Tibial nerve (tissue), 3 donors: ENCODE data around the gene DNAJC22.

Source experiments
- POLR2A ChIP-seq, 2 donors: fragments of 450-650 bp; IDR thresholded peaks; one replicate each; pipeline ENCODE4 v1.6.1; 2017; ENCODE audit warnings: antibody characterized with exemption in 2 of 2, mild to moderate bottlenecking in 2 of 2, moderate library complexity in 2 of 2
- TF ChIP-seq, protein P1 (sequence below), 5 experiments: fragments of 200-600 bp in 3 of 5; fragments of 450-650 bp in 2 of 5; sonication (generic) in 3 of 5; IDR thresholded peaks; one replicate each; pipeline ENCODE4 v1.5.1; 2016 to 2019; ENCODE audit warnings: antibody characterized with exemption in 5 of 5, mild to moderate bottlenecking in 3 of 5, moderate library complexity in 2 of 5

DNA sequence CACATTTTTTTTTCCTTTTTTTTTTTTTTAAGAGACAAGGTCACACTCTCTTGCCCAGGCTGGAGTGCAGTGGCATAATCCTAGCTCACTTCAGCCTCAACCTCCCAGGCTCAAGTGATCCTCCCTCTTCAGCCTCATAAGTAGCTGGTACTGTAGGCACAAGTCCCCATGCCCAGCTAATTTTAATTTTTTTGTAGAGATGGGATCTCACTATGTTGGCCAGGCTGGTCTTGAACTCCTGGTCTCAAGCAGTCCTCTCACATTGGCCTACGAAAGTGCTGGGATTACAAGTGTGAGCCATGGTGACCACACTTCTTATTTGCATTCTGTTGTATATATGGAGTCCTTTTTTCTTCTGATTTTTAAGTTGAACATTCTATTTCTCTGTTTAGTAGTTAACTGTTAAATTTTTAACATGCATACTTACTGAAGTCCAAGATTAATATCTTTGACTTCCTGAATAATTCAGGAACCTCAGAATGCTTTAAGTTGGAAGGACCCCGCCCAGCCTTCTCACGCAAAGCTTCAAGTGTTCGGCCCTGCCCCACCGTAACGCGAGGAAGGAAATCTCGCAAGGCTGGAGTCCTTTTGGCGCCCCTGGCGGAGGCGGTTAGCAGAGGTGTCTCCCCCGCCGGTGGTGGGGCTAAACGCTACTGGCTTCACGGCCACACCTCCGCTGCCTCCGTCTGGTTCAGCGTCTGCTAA lies 42.1 kb downstream of the DNAJC22 start:
- TF ChIP-seq, protein P1, sequence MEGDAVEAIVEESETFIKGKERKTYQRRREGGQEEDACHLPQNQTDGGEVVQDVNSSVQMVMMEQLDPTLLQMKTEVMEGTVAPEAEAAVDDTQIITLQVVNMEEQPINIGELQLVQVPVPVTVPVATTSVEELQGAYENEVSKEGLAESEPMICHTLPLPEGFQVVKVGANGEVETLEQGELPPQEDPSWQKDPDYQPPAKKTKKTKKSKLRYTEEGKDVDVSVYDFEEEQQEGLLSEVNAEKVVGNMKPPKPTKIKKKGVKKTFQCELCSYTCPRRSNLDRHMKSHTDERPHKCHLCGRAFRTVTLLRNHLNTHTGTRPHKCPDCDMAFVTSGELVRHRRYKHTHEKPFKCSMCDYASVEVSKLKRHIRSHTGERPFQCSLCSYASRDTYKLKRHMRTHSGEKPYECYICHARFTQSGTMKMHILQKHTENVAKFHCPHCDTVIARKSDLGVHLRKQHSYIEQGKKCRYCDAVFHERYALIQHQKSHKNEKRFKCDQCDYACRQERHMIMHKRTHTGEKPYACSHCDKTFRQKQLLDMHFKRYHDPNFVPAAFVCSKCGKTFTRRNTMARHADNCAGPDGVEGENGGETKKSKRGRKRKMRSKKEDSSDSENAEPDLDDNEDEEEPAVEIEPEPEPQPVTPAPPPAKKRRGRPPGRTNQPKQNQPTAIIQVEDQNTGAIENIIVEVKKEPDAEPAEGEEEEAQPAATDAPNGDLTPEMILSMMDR (IDR thresholded peaks at IDR 0.05), result no peak
- TF ChIP-seq POLR2A (IDR thresholded peaks at IDR 0.05), result no peak
